GM19099 (cell line): ENCODE results near the gene ZNF503.

Experiments
- POLR2A ChIP-seq: IDR thresholded peaks from 3 replicates; pipeline ENCODE4 v1.6.1; 2011; ENCODE audit warnings: low read depth; ENCODE audit not compliant: insufficient read length; ENCODE audit errors: extremely low read depth

Gene ZNF503

DNA sequence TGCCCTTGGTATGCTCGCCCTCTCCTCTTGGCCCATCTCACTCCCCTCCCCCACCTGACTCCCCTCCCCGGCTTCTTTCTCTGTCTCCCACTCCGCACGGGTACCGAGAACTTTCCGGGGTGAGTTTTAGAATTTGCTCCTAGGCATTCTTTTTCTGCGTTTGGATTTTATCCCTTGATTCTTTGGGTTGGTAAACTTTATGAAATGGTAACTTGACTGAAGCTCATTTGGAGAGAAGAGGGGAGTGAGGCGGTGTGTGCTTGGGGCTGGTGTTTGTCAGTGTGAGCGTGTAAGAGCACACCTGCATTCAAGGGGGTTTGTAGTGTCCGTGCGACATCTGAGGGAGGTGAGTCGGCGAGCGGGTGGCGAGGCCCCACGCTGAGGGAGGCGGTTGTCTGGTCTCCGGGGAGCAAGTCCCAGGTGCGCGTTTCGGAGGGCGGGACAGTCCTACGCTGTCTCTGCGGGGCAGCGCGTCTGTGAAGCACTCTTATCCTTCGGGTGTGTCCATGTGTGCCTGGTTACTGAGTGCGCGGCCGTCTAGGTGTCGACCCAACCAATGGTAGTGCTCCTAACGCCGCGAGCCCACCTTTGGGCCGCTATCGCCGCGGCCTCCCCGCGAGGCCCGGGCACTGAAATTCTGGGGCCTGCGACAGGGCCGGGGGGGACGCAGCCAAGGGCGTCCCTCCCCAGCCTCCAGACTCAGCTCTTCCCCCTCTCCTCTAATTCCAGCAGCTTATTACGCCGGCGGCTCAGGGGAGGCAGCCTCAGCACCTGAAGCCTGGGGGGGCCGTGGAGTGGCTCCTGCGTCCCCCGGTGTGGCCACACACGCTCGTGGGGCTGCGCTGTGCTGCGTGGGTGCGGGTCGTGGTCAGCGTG, 2.6 kb upstream of the ZNF503 start:
- peak; percentile 34 for TF ChIP-seq POLR2A

DNA sequence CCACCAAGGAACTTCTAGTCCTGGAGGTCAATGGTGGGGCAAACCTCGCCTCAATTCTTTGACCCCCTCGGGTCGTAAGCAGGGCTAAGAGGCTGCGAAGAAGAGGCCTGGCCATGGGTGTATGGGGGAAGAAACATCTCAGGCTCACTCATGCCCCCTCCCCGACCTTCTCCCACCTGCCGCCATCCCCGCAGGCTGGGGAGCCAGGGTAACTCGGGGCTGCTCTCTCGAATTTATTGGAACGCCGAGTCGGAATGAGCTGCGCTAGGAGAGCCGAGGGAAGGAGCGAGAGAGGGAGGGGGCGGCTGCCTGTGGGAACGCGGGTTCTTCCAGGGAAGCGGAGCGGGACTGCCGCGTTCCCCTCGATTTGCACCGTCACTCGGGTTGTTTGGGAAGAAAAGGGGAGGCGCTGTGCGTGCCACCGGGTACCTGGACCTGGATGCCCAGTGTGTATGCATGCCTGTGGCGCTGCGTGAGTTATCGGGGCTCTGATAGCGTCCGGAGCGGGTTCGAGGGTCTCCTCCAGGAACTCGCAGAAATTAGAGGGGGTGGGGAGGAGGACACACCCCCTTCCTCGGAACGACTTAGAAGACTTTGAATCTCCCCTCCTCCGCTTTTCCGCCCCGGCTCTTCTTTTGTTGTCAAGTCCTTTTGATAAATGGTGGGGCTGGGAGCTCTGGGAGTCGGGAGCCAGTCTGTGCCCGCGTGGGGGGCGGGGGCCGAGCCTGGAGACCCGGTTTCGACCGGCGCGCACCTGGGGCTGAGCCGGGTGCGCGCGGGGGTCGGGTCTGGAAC, 1.8 kb upstream of the ZNF503 start:
- peak; percentile 9 for TF ChIP-seq POLR2A

DNA sequence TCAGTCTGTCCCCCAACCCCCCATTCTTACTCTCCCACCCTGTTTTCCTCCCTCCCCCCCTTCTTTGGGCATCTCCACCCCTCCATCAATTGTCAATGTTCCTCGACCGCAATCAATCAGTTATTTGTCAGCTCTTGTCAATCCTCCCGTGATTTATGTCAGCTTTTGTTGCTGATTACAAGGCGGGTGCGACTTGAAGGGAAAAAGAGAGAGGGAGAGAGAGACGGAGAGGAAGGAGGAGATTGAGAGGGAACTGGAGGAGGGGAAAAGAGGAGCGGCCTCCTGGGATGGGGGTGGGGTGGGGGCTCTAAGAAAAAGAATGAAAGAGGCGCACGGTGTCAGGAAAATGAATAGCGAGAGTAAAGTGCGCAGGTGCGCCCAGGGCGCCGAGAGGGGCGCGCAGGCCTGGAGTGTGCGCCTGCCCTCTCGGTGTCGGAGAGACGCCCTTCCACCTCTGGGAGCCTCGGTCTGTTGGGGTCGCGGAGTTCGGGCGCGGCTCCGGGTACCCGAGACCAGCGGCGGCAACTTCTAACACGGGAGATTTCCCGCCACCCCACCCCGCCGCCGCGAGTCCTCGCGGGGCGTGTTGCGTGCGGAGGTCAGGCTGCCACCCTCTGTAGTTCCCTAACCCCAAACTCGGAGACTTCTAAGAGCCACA, 1.1 kb upstream of the ZNF503 start:
- TF ChIP-seq POLR2A, result peak; percentile 42

GRCh38 chr10:75400771-75401568, 594 bp downstream of the ZNF503 start:
- TF ChIP-seq POLR2A, result no peak

- no peak for TF ChIP-seq POLR2A
Observed at GRCh38 chr10:75400163-75400770, 1.3 kb downstream of the ZNF503 start.

GRCh38 chr10:75399461-75400162, 2.0 kb downstream of the ZNF503 start:
- TF ChIP-seq POLR2A, result no peak

- TF ChIP-seq POLR2A, result no peak
Observed at GRCh38 chr10:75398692-75399460, 2.7 kb downstream of the ZNF503 start.

GRCh38 chr10:75398200-75398691, 3.3 kb downstream of the ZNF503 start:
- TF ChIP-seq POLR2A, result no peak

- no peak for TF ChIP-seq POLR2A
Observed at GRCh38 chr10:75397496-75398199, 3.9 kb downstream of the ZNF503 start.

DNA sequence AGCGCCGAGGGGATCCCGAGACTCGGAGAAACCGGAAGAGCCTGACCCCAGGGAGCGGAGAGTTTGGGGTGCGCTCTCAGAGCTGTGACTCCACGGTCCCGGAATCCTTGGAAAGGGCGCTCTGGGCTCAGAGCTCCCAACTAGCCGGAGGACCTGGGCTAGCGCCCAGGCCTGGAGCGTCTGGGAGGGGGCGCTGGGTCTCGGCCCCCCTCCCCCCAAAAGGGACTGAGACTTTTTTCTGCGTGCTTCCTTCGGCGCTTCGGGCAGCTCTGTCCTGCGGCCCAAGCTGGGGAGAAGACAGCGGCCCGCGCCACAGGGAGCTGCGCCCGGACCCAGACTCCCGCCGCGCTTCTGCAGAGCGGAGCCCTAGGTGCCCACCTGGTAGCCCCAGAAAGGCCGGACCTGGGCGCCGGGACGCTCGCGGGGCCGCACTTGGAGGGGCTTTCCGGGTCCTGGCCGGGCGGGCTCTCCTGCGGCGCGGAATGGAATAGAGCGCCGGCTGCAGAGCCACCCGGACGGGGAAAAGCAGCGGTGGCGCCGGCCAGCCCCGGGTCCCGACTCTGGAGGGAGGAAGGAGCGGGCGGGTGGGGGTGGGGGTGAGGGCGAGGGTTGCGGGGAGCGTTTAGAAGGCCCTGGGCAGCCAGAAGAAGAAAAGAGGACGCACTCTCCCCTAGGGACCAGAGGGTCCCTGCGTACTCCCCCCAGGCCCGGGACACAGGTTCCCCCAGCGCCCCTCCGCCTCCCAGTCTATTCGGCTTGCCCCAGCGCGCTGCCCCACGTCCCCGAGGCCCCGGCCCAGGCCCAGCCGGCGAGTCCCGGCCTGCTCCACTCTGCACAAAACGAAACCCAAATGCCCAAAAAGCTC, 4.7 kb downstream of the ZNF503 start:
- no peak for TF ChIP-seq POLR2A

GRCh38 chr10:75395932-75396630, 5.5 kb downstream of the ZNF503 start:
- TF ChIP-seq POLR2A, result no peak
